Neural progenitor cell (in vitro differentiated cells): Measurements from ENCODE around the gene C1orf185.

Experiments used
- CTCF ChIP-seq: fragments of 200-600 bp; sonication (generic); IDR thresholded peaks from 2 replicates; pipeline ENCODE4 v1.5.1; 2017; ENCODE audit warnings: antibody characterized with exemption, mild to moderate bottlenecking
- EZH2 ChIP-seq: fragments of 200-600 bp; sonication (generic); IDR thresholded peaks from 2 replicates; pipeline ENCODE4 v1.6.1; 2017; ENCODE audit warnings: antibody characterized with exemption, mild to moderate bottlenecking, moderate library complexity

GRCh38 chr1:51165540-51165939 lies 63.5 kb downstream of the C1orf185 start:
- TF ChIP-seq CTCF (no peak), EZH2 (no peak)
